Loucy (cell line): ENCODE results near the gene SSX2IP.

Source experiments
- CTCF ChIP-seq: fragments of 200-600 bp; sonication (generic); conservative IDR thresholded peaks from 2 replicates; pipeline ENCODE4 v1.5.1; 2014; ENCODE audit warnings: mild to moderate bottlenecking, antibody characterized with exemption, low read length
- EZH2phosphoT487 ChIP-seq: fragments of 200-600 bp; IDR thresholded peaks from 2 replicates; pipeline ENCODE4 v1.6.1; 2018; ENCODE audit warnings: antibody characterized with exemption, mild to moderate bottlenecking, moderate library complexity, borderline replicate concordance

- TF ChIP-seq CTCF (no peak), EZH2phosphoT487 (no peak)
Measured at GRCh38 chr1:84653130-84653677, 37.1 kb downstream of the SSX2IP start.
